ENCODE results near the gene PHLDA3. TPM values are rescaled to one million over a fixed set of nuclear protein-coding genes. Genes with fewer than 3 reads are reported as not detected.

The PHLDA3 gene
- total and polyA plus RNA-seq, 4 donors, result 0.36 to 2.2 (median 1.0) TPM

- no peak overlapping the region for H3K9ac ChIP-seq (ENCODE audit: low read depth in 1 of 2, low read length in 2 of 2)
- TF ChIP-seq FOXA1 (IDR thresholded peaks at IDR 0.05) (no peak), HNF4G (IDR thresholded peaks at IDR 0.05) (no peak), HNF4A (conservative IDR thresholded peaks at IDR 0.05) (no peak), REST (IDR thresholded peaks at IDR 0.05) (no peak), YY1 (IDR thresholded peaks at IDR 0.05) (no peak), RXRA (IDR thresholded peaks at IDR 0.05) (no peak), GABPA (IDR thresholded peaks at IDR 0.05 in 1 of 2, conservative IDR thresholded peaks at IDR 0.05 in 1 of 2) (no peak), CTCF (IDR thresholded peaks at IDR 0.05; ENCODE audit: low read depth, low read length, missing input control) (no peak), JUND (IDR thresholded peaks at IDR 0.05) (no peak), EGR1 (IDR thresholded peaks at IDR 0.05; ENCODE audit: low read depth in 2 of 2) (no peak), ZBTB33 (IDR thresholded peaks at IDR 0.05) (no peak)
- WGBS, result 90% methylated on average over 8 of the region's 8 CpGs
- no peak overlapping the region for H3K4me3 ChIP-seq (ENCODE audit: low read depth in 1 of 3, low read length in 3 of 3)
- no peak overlapping the region for H3K27ac ChIP-seq (ENCODE audit: low read depth in 1 of 2, low read length in 2 of 2)
- DNase-seq (ENCODE audit: low spot score), result no peak
- H3K4me1 ChIP-seq (ENCODE audit: control insufficient read depth in 4 of 4, insufficient read depth in 4 of 4, low read length in 3 of 4), result no peaks in the 10 kb centered on the region
- H3K36me3 ChIP-seq (ENCODE audit: control insufficient read depth in 4 of 4, insufficient read depth in 3 of 4, low read depth in 1 of 4, low read length in 3 of 4), result no peaks in the 10 kb centered on the region
- no peaks in the 10 kb centered on the region for H3K27me3 ChIP-seq (ENCODE audit: control insufficient read depth in 4 of 4, insufficient read depth in 4 of 4, low read length in 3 of 4)
- no peaks in the 10 kb centered on the region for H3K9me3 ChIP-seq (ENCODE audit: control insufficient read depth in 4 of 4, low read length in 3 of 4)
These were observed 8.0 kb downstream of the PHLDA3 start for GRCh38 chr1:201460814-201461644.

GRCh38 chr1:201459775-201460174, 9.2 kb downstream of the PHLDA3 start:
- Histone ChIP-seq H3K9me3 (ENCODE audit: control insufficient read depth in 4 of 4, low read length in 3 of 4) (no peaks in the 10 kb centered on the region), H3K4me3 (ENCODE audit: low read depth in 1 of 3, low read length in 3 of 3) (no peak overlapping the region), H3K27ac (ENCODE audit: low read depth in 1 of 2, low read length in 2 of 2) (no peak overlapping the region), H3K27me3 (ENCODE audit: control insufficient read depth in 4 of 4, insufficient read depth in 4 of 4, low read length in 3 of 4) (no peaks in the 10 kb centered on the region), H3K4me1 (ENCODE audit: control insufficient read depth in 4 of 4, insufficient read depth in 4 of 4, low read length in 3 of 4) (no peaks in the 10 kb centered on the region), H3K9ac (ENCODE audit: low read depth in 1 of 2, low read length in 2 of 2) (no peak overlapping the region), H3K36me3 (ENCODE audit: control insufficient read depth in 4 of 4, insufficient read depth in 3 of 4, low read depth in 1 of 4, low read length in 3 of 4) (no peaks in the 10 kb centered on the region)
- no peak for DNase-seq (ENCODE audit: low spot score)
- WGBS, result 91% methylated on average over 5 of the region's 5 CpGs
- no peak for TF ChIP-seq HNF4A (conservative IDR thresholded peaks at IDR 0.05)
- TF ChIP-seq REST (IDR thresholded peaks at IDR 0.05), result no peak
- no peak for TF ChIP-seq ZBTB33 (IDR thresholded peaks at IDR 0.05)
- TF ChIP-seq FOXA1 (IDR thresholded peaks at IDR 0.05), result no peak
- no peak for TF ChIP-seq RAD21 (IDR thresholded peaks at IDR 0.05)
- TF ChIP-seq ATF3 (IDR thresholded peaks at IDR 0.05), result no peak
- TF ChIP-seq MAX (IDR thresholded peaks at IDR 0.05), result no peak
- no peak for TF ChIP-seq RXRA (IDR thresholded peaks at IDR 0.05)
- TF ChIP-seq HNF4G (IDR thresholded peaks at IDR 0.05), result no peak
- no peak for TF ChIP-seq JUND (IDR thresholded peaks at IDR 0.05)
- no peak for TF ChIP-seq FOXA2 (IDR thresholded peaks at IDR 0.05)
- TF ChIP-seq GABPA (IDR thresholded peaks at IDR 0.05 in 1 of 2, conservative IDR thresholded peaks at IDR 0.05 in 1 of 2), result no peak
- TF ChIP-seq TAF1 (conservative IDR thresholded peaks at IDR 0.05), result no peak
